HepG2 (cell line): ENCODE results near the gene KLRG1. TPM values are rescaled to one million over a fixed set of nuclear protein-coding genes. Genes with fewer than 3 reads are reported as not detected.

Source experiments
- FOXM1 ChIP-seq: sonication (generic); formaldehyde crosslinking; IDR thresholded peaks from 2 replicates; pipeline ENCODE4 v1.5.0; 2020; ENCODE audit warnings: missing genetic modification reagents
- HNRNPL ChIP-seq: fragments of 200-400 bp; formaldehyde crosslinking; IDR thresholded peaks from 2 replicates; pipeline ENCODE4 v1.6.1; 2017; ENCODE audit warnings: mild to moderate bottlenecking, low read depth, low read length
- MTERF4 ChIP-seq: sonication (generic); formaldehyde crosslinking; IDR thresholded peaks from 2 replicates; pipeline ENCODE4 v1.8.0; 2023; ENCODE audit warnings: mild to moderate bottlenecking, missing genetic modification reagents
- NCOR1 ChIP-seq: fragments of 200-600 bp; sonication (generic); IDR thresholded peaks from 2 replicates; pipeline ENCODE4 v1.7.0; 2017; ENCODE audit warnings: antibody characterized with exemption, low read length, borderline replicate concordance
- PRDM10 ChIP-seq: sonication (generic); formaldehyde crosslinking; IDR thresholded peaks from 2 replicates; pipeline ENCODE4 v1.4.0; 2020; ENCODE audit warnings: low read depth, missing genetic modification reagents
- SRSF1 ChIP-seq: fragments of 200-400 bp; formaldehyde crosslinking; optimal IDR thresholded peaks from 2 replicates; pipeline ENCODE3; 2017; ENCODE audit warnings: mild to moderate bottlenecking, low read depth, low read length, moderate library complexity
- TBL1XR1 ChIP-seq: fragments of 150-350 bp; IDR thresholded peaks from 2 replicates; pipeline ENCODE4 v1.6.1; 2014; ENCODE audit warnings: borderline replicate concordance, low read length; ENCODE audit not compliant: partially characterized antibody
- ZNF18 ChIP-seq: sonication (generic); formaldehyde crosslinking; IDR thresholded peaks from 2 replicates; pipeline ENCODE4 v1.8.0; 2022; ENCODE audit warnings: mild to moderate bottlenecking, missing genetic modification reagents; ENCODE audit not compliant: insufficient replicate concordance
- ZNF180 ChIP-seq: sonication (generic); formaldehyde crosslinking; IDR thresholded peaks from 2 replicates; pipeline ENCODE4 v1.4.0; 2020; ENCODE audit warnings: low read depth, missing genetic modification reagents, borderline replicate concordance
- ZNF674 ChIP-seq: sonication (generic); formaldehyde crosslinking; IDR thresholded peaks from 2 replicates; pipeline ENCODE4 v1.5.0; 2020; ENCODE audit warnings: low read depth, mild to moderate bottlenecking, missing genetic modification reagents
- ZNF724P ChIP-seq: sonication (generic); formaldehyde crosslinking; IDR thresholded peaks from 2 replicates; pipeline ENCODE4 v1.8.0; 2022; ENCODE audit warnings: missing genetic modification reagents, borderline replicate concordance
- ZNF746 ChIP-seq: sonication (generic); formaldehyde crosslinking; IDR thresholded peaks from 2 replicates; pipeline ENCODE4 v1.8.0; 2022; ENCODE audit warnings: mild to moderate bottlenecking, missing genetic modification reagents
- ZNF773 ChIP-seq: sonication (generic); formaldehyde crosslinking; IDR thresholded peaks from 2 replicates; pipeline ENCODE4 v1.4.0; 2020; ENCODE audit warnings: missing genetic modification reagents, borderline replicate concordance
- polyA plus RNA-seq, 8 experiments: library from polyadenylated mRNA; depleted of rRNA in 3 of 8; stranded (reverse) in 7 of 8; unstranded in 1 of 8; fragments of >200 nt; fragmentation: Illumina TruSeq in 4 of 8; extraction: Trizol in 4 of 8; gene quantifications; 2 replicates each; pipeline versions ENCODE4 v1.2.1 to v1.2.3, GENCODE V29; 2011 to 2016; ENCODE audit warnings: low read depth in 4 of 8, missing spikeins in 1 of 8, mixed read lengths in 1 of 8; ENCODE audit not compliant: insufficient read depth in 1 of 8
- total RNA-seq, 5 experiments: library from RNA; depleted of rRNA; stranded (reverse); fragments of >200 nt; fragmentation: Illumina TruSeq; extraction: Trizol; gene quantifications; 2 replicates each; pipeline ENCODE4 v1.2.3, GENCODE V29; 2016; ENCODE audit warnings: low read depth in 1 of 5
- TF ChIP-seq, protein P1 (sequence below): sonication (generic); formaldehyde crosslinking; IDR thresholded peaks from 2 replicates; pipeline ENCODE4 v1.4.0; 2020; ENCODE audit warnings: missing genetic modification reagents, mild to moderate bottlenecking, borderline replicate concordance
- TF ChIP-seq, protein P2 (sequence below): sonication (generic); formaldehyde crosslinking; IDR thresholded peaks from 2 replicates; pipeline ENCODE4 v1.4.0; 2020; ENCODE audit warnings: mild to moderate bottlenecking, missing genetic modification reagents

The KLRG1 gene
- total and polyA plus RNA-seq, 2 of the 13 experiments (the other 11 are each of a cell fraction or from before 2014, with no cell fraction given): 1.2 to 1.7 TPM

- TF ChIP-seq, protein P1, sequence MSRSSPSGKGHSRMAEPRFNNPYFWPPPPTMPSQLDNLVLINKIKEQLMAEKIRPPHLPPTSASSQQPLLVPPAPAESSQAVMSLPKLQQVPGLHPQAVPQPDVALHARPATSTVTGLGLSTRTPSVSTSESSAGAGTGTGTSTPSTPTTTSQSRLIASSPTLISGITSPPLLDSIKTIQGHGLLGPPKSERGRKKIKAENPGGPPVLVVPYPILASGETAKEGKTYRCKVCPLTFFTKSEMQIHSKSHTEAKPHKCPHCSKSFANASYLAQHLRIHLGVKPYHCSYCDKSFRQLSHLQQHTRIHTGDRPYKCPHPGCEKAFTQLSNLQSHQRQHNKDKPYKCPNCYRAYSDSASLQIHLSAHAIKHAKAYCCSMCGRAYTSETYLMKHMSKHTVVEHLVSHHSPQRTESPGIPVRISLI (CRISPR knock-in tag): no peak
- TF ChIP-seq ZNF18 (CRISPR knock-in tag) (peak; percentile 29), ZNF746 (CRISPR knock-in tag) (peak; percentile 47), SRSF1 (no peak), ZNF773 (CRISPR knock-in tag) (peak; percentile 38; the same call in 1 of the 2 replicates), FOXM1 (no peak), NCOR1 (peak; percentile 46; the same call in 1 of the 2 replicates), ZNF180 (CRISPR knock-in tag) (no peak), HNRNPL (no peak), ZNF724P (CRISPR knock-in tag) (0 out of 2 replicates have a peak, but pooled peaks have one; percentile 21), ZNF674 (CRISPR knock-in tag) (no peak), PRDM10 (CRISPR knock-in tag) (no peak), TBL1XR1 (no peak), MTERF4 (CRISPR knock-in tag) (no peak)
- TF ChIP-seq, protein P2, sequence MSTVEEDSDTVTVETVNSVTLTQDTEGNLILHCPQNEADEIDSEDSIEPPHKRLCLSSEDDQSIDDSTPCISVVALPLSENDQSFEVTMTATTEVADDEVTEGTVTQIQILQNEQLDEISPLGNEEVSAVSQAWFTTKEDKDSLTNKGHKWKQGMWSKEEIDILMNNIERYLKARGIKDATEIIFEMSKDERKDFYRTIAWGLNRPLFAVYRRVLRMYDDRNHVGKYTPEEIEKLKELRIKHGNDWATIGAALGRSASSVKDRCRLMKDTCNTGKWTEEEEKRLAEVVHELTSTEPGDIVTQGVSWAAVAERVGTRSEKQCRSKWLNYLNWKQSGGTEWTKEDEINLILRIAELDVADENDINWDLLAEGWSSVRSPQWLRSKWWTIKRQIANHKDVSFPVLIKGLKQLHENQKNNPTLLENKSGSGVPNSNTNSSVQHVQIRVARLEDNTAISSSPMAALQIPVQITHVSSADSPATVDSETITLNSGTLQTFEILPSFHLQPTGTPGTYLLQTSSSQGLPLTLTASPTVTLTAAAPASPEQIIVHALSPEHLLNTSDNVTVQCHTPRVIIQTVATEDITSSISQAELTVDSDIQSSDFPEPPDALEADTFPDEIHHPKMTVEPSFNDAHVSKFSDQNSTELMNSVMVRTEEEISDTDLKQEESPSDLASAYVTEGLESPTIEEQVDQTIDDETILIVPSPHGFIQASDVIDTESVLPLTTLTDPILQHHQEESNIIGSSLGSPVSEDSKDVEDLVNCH (CRISPR knock-in tag): no peak
Measured at GRCh38 chr12:8949342-8950220, 39.8 kb upstream of the KLRG1 start, which contains the start of gene M6PR (continued).
